Peyer's patch (tissue), 4 donors: ENCODE measurements around the gene SH3TC2. TPM values are rescaled to one million over a fixed set of nuclear protein-coding genes. Genes with fewer than 3 reads are reported as not detected.

Experiments
- DNase-seq, 3 donors: peaks; one replicate each; pipeline ENCODE4 v3.0.0-alpha.2; 2017 to 2019
- H3K27ac ChIP-seq, 4 donors: fragments of 200-600 bp; sonication (generic); one replicate each; pipeline ENCODE4 v1.5.1; 2016 to 2019
- H3K27me3 ChIP-seq, 2 donors: fragments of 200-600 bp; sonication (generic); one replicate each; pipeline ENCODE4 v1.5.1; 2019
- H3K36me3 ChIP-seq, 3 donors: fragments of 200-600 bp; sonication (generic); one replicate each; pipeline ENCODE4 v1.5.1; 2016 to 2019
- H3K4me1 ChIP-seq, 4 donors: fragments of 200-600 bp; sonication (generic); one replicate each; pipeline ENCODE4 v1.5.1; 2016 to 2019
- H3K4me3 ChIP-seq, 4 donors: fragments of 200-600 bp; sonication (generic); 1 replicate in 3 of 4; 2 replicates in 1 of 4; pipeline ENCODE4 v1.5.1; 2016 to 2019; ENCODE audit warnings: mild to moderate bottlenecking in 1 of 4
- H3K9me3 ChIP-seq, 4 donors: fragments of 200-600 bp; sonication (generic); one replicate each; pipeline ENCODE4 v1.5.1; 2016 to 2019; ENCODE audit warnings: mild to moderate bottlenecking in 1 of 4
- POLR2A ChIP-seq, 2 donors: fragments of 450-650 bp; IDR thresholded peaks; one replicate each; pipeline ENCODE4 v1.5.1; 2017; ENCODE audit warnings: antibody characterized with exemption in 2 of 2, mild to moderate bottlenecking in 2 of 2, moderate library complexity in 2 of 2
- total RNA-seq, 4 donors: library from RNA; depleted of rRNA; stranded (reverse); fragments of >200 nt; gene quantifications; one replicate each; pipeline ENCODE4 v1.1.0, GENCODE V29; 2016
- TF ChIP-seq, protein P1 (sequence below), 6 experiments: fragments of 450-650 bp in 4 of 6; fragments of 200-600 bp in 2 of 6; sonication (generic) in 1 of 6; IDR thresholded peaks; one replicate each; pipeline ENCODE4 v1.5.1; 2017 to 2019; ENCODE audit warnings: antibody characterized with exemption in 6 of 6, mild to moderate bottlenecking in 3 of 6, moderate library complexity in 1 of 6

Gene SH3TC2
- total RNA-seq, 4 donors from 2014 or later, result 0.57 to 1.3 (median 0.76) TPM

DNA sequence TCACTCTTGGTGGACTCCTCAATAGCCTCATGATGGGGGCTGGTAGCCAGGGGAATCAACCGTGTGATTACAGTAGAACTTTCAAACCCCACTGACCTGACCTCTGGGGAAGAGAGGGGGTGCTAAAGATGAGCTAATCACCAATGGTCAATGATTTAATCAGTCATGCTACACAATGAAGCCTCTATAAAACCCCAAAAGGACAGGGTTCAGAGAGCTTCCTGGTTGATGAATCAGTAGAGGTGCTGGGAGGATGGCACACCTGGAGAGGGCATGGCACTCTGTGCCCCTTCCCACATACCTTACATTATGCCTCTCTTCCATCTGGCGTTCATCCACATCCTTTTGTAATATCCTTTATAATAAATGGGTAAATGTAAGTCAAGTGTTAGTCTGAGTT lies 8.9 kb upstream of the SH3TC2 start:
- Histone ChIP-seq H3K27me3 (no peaks in the 10 kb centered on the region), H3K4me3 (no peak overlapping the region), H3K9me3 (no peaks in the 10 kb centered on the region), H3K36me3 (no peaks in the 10 kb centered on the region), H3K27ac (no peak overlapping the region), H3K4me1 (no peaks in the 10 kb centered on the region)
- no peak for DNase-seq
- TF ChIP-seq, protein P1, sequence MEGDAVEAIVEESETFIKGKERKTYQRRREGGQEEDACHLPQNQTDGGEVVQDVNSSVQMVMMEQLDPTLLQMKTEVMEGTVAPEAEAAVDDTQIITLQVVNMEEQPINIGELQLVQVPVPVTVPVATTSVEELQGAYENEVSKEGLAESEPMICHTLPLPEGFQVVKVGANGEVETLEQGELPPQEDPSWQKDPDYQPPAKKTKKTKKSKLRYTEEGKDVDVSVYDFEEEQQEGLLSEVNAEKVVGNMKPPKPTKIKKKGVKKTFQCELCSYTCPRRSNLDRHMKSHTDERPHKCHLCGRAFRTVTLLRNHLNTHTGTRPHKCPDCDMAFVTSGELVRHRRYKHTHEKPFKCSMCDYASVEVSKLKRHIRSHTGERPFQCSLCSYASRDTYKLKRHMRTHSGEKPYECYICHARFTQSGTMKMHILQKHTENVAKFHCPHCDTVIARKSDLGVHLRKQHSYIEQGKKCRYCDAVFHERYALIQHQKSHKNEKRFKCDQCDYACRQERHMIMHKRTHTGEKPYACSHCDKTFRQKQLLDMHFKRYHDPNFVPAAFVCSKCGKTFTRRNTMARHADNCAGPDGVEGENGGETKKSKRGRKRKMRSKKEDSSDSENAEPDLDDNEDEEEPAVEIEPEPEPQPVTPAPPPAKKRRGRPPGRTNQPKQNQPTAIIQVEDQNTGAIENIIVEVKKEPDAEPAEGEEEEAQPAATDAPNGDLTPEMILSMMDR (IDR thresholded peaks at IDR 0.05), result no peak
- TF ChIP-seq POLR2A (IDR thresholded peaks at IDR 0.05), result no peak

DNA sequence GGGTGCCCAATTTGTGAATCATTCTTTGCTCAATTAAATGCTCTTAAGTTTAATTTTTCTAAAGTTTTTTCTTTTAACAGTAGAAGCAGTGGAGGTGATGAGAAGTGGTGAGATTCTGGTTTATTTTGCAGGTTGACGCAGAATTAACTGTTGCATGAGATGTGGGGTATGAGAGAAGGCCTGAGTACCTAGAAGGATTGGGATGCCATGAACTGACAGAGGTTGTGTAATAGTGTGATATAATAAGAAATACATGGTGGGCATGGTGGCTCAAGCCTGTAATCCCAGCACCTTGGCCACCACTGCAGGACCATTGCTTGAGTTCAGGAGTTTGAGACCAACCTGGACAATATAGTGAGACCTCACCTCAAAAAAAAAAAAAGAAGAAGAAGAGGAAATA lies 8.4 kb upstream of the SH3TC2 start:
- Histone ChIP-seq H3K36me3 (no peaks in the 10 kb centered on the region), H3K4me3 (no peak overlapping the region), H3K27ac (no peak overlapping the region), H3K27me3 (no peaks in the 10 kb centered on the region), H3K4me1 (no peaks in the 10 kb centered on the region), H3K9me3 (no peaks in the 10 kb centered on the region)
- TF ChIP-seq, protein P1 (IDR thresholded peaks at IDR 0.05), result no peak
- TF ChIP-seq POLR2A (IDR thresholded peaks at IDR 0.05), result no peak
- DNase-seq, result no peak

DNA sequence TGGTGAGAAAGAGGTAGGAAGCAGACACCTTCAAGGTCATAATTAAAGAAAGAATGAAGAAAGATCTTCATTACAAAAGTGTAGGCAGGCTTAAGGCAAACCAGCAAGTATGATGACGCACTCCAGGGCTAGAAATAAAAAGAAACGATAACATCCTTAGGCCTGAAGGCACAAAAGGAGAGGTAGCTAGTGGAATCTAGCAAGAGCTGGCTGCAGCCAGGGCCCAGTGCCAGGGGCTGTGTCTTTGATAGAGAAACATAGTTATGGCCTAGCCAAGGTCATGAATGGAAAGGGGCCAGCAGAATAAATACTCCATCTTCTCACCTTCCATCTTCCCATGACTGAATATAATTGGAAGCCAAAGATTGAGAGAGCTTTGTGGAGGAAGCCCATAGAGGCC lies 6.8 kb upstream of the SH3TC2 start:
- no peaks in the 10 kb centered on the region for H3K4me1 ChIP-seq
- TF ChIP-seq, protein P1 (IDR thresholded peaks at IDR 0.05), result no peak
- TF ChIP-seq POLR2A (IDR thresholded peaks at IDR 0.05), result no peak
- H3K27me3 ChIP-seq, result no peaks in the 10 kb centered on the region
- H3K36me3 ChIP-seq, result no peaks in the 10 kb centered on the region
- H3K9me3 ChIP-seq, result no peaks in the 10 kb centered on the region
- H3K27ac ChIP-seq, result no peak overlapping the region
- H3K4me3 ChIP-seq, result no peak overlapping the region
- DNase-seq, result no peak

DNA sequence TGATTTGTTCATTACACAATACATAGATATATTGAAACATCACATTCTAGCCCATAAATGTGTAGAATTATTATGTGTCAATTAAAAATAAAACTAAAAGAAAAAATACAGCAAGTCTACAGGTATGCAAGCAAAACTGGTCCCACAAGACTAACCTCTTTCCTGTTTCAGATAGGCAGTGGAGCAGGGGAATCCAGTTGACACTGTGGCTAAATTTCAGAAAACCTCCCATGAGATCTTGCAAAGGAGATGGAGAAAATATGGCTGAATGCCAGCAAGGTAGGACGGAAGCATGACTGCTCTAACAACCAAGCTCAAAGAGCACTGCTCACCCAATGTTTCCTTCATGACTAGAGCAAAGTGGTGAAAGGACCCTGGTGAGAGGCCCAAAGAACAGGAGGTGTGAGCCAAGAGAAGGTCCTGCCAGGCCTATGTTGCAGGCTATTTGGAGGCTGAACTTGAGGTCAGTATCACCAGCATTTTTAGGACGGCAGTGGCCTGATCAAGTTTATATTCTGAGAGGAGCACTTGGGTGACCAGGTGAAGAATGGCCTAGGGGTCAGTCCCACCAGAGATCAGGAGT lies 1.1 kb upstream of the SH3TC2 start:
- no peaks in the 10 kb centered on the region for H3K27me3 ChIP-seq
- no peaks in the 10 kb centered on the region for H3K36me3 ChIP-seq
- H3K9me3 ChIP-seq, result no peaks in the 10 kb centered on the region
- TF ChIP-seq, protein P1 (IDR thresholded peaks at IDR 0.05), result no peak
- TF ChIP-seq POLR2A (IDR thresholded peaks at IDR 0.05), result no peak
- H3K4me3 ChIP-seq, result no peak overlapping the region
- no peak for DNase-seq
- H3K4me1 ChIP-seq, result peaks cover 0 to 19% (median 0%) of the 10 kb centered on the region in 4 donors
- H3K27ac ChIP-seq, result no peak overlapping the region

DNA sequence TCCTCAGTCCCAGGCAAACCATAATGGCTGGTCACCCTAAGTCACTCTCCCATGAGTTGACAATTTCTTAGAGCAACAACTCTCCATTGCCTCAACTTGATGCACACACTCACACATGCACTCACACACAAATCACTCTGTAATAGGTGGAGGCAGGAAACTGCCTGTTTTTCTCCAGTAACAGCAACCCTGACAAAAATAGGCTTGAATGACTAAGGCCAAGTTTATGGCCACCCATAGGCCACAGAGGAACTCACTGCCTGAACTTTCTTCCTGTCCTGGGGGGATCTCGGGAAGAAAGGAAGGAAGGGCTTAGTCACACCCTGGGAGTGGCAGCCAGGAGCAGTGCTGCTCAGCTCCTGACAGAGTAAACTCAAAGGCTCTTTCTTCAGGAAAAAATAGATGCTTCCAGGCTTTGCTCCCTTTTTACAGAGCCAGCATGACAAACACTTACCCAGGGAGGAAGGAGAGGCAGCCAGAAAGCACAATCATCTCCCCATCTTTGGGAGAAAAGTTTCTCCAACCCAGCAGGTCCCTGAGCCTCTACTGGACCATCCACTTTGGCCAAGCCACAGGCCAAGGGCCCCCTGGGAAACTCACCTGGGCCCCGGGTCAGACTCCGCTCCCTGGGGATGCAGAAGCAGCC lies 368 bp downstream of the SH3TC2 start:
- no peak for DNase-seq
- Histone ChIP-seq H3K4me1 (peaks cover 0 to 19% (median 0%) of the 10 kb centered on the region in 4 donors), H3K27ac (peak overlapping the region in 3 of 4 donors; percentile 43 to 57 (median 52)), H3K36me3 (no peaks in the 10 kb centered on the region), H3K4me3 (no peak overlapping the region), H3K9me3 (no peaks in the 10 kb centered on the region), H3K27me3 (no peaks in the 10 kb centered on the region)
- no peak for TF ChIP-seq POLR2A (IDR thresholded peaks at IDR 0.05)
- TF ChIP-seq, protein P1 (IDR thresholded peaks at IDR 0.05), result no peak
